HepG2 (cell line): ENCODE data around the gene DMKN. TPM values are rescaled to one million over a fixed set of nuclear protein-coding genes. Genes with fewer than 3 reads are reported as not detected.

Experiments
- ATAC-seq: fragments of 200-7000 bp; cut with Tn5 transposase; 3 replicates; pipeline ENCODE4 v1.9.1; 2020; ENCODE audit warnings: mild to moderate bottlenecking, moderate library complexity
- BruUV-seq: library from RNA; stranded (reverse); fragments of 400-500 nt; replicated peaks from 2 replicates; lab custom pipeline; 2021; lab: Mats Ljungman, UMichigan
- CTCF ChIA-PET: fragments of 300-600 bp; formaldehyde crosslinking; extraction: SDS; loops from one replicate; lab custom pipeline; 2021; ENCODE audit warnings: low total read pairs, inconsistent platforms, low intra/inter-chr PET ratio; lab: Yijun Ruan, JAX
- POLR2A ChIA-PET: fragments of 350-600 bp; sonication (Branson Sonifier 250); formaldehyde crosslinking; loops from one replicate; lab custom pipeline; 2020; ENCODE audit warnings: antibody characterized with exemption, inconsistent platforms; lab: Yijun Ruan, JAX
- DNase-seq: peaks from one replicate; pipeline ENCODE4 v3.0.0-alpha.2; 2015; ENCODE audit warnings: low spot score
- FAIRE-seq: peaks from 3 replicates; lab custom pipeline; 2011; peaks lifted over from hg19 to GRCh38; lab: Jason Lieb, UNC
- H2AFZ ChIP-seq: one replicate; pipeline ENCODE4 v1.6.1; 2011; ENCODE audit warnings: low read length, inconsistent platforms
- H3K27ac ChIP-seq: fragments of 300-600 bp; 3 replicates; pipeline ENCODE4 v1.8.0; 2011; ENCODE audit warnings: mixed run types, mild to moderate bottlenecking, mixed read lengths, low read length, inconsistent platforms; ENCODE audit not compliant: insufficient read depth; ENCODE audit errors: extremely low read length
- H3K27me3 ChIP-seq, 2 experiments: fragments of 200-600 bp in 1 of 2; 2 replicates in 1 of 2; 3 replicates in 1 of 2; pipeline versions ENCODE4 v1.6.0 to v1.8.0; 2011; ENCODE audit warnings: low read length in 2 of 2, mild to moderate bottlenecking in 2 of 2, moderate library complexity in 2 of 2, inconsistent platforms in 1 of 2; ENCODE audit not compliant: insufficient read depth in 2 of 2, control insufficient read depth in 1 of 2
- H3K36me3 ChIP-seq, 2 experiments: fragments of 200-600 bp in 1 of 2; replicated peaks in 1 of 2; 2 replicates in 1 of 2; 3 replicates in 1 of 2; pipeline versions ENCODE4 v1.5.1 to v1.8.0; 2011; ENCODE audit warnings: low read length in 2 of 2, inconsistent platforms in 1 of 2; ENCODE audit not compliant: insufficient read depth in 2 of 2, control insufficient read depth in 1 of 2
- H3K4me1 ChIP-seq: 2 replicates; pipeline ENCODE4 v1.5.1; 2012; ENCODE audit warnings: low read length, inconsistent platforms; ENCODE audit not compliant: insufficient read depth
- H3K4me2 ChIP-seq: 2 replicates; pipeline ENCODE4 v1.6.0; 2011; ENCODE audit warnings: low read depth, low read length, inconsistent platforms
- H3K4me3 ChIP-seq, 3 experiments: fragments of 200-600 bp in 1 of 3; sonication (generic), shearing (Covaris generic) in 1 of 3; replicated peaks in 1 of 3; 2 replicates each; pipeline ENCODE4 v1.5.1; 2011 to 2016; ENCODE audit warnings: low read length in 3 of 3, inconsistent platforms in 2 of 3, low read depth in 2 of 3, mild to moderate bottlenecking in 2 of 3, control low read depth in 1 of 3, mixed read lengths in 1 of 3; ENCODE audit not compliant: insufficient read depth in 1 of 3
- H3K79me2 ChIP-seq: one replicate; pipeline ENCODE4 v1.6.1; 2011; ENCODE audit warnings: low read length, inconsistent platforms; ENCODE audit not compliant: insufficient read depth
- H3K9ac ChIP-seq: 2 replicates; pipeline ENCODE4 v1.6.0; 2011; ENCODE audit warnings: mild to moderate bottlenecking, low read depth, low read length, inconsistent platforms; ENCODE audit not compliant: insufficient read depth
- H3K9me3 ChIP-seq: 2 replicates; pipeline ENCODE4 v1.5.1; 2012; ENCODE audit warnings: mild to moderate bottlenecking, low read length
- H4K20me1 ChIP-seq: 2 replicates; pipeline ENCODE4 v1.6.0; 2011; ENCODE audit warnings: inconsistent platforms, mild to moderate bottlenecking, low read length, moderate library complexity; ENCODE audit not compliant: insufficient read depth
- KLF16 ChIP-seq, 2 experiments: sonication (generic) in 1 of 2; formaldehyde crosslinking in 1 of 2; IDR thresholded peaks; 2 replicates each; pipeline versions ENCODE4 v1.6.1 to v1.8.0; 2016 to 2023; ENCODE audit warnings: missing genetic modification reagents in 2 of 2, missing compliant biosample characterization in 1 of 2
- MATR3 ChIP-seq: sonication (generic); formaldehyde crosslinking; IDR thresholded peaks from 2 replicates; pipeline ENCODE4 v1.4.0; 2020; ENCODE audit warnings: missing genetic modification reagents
- MXD1 ChIP-seq: sonication (generic); formaldehyde crosslinking; IDR thresholded peaks from 2 replicates; pipeline ENCODE4 v1.4.0; 2020; ENCODE audit warnings: mild to moderate bottlenecking, missing genetic modification reagents
- PHF21A ChIP-seq: sonication (generic); formaldehyde crosslinking; IDR thresholded peaks from 2 replicates; pipeline ENCODE4 v1.5.0; 2020; ENCODE audit warnings: mild to moderate bottlenecking, missing genetic modification reagents
- SNAPC2 ChIP-seq: sonication (generic); formaldehyde crosslinking; IDR thresholded peaks from 2 replicates; pipeline ENCODE4 v1.8.1; 2022; ENCODE audit warnings: mild to moderate bottlenecking, missing genetic modification reagents
- SRY ChIP-seq: sonication (generic); formaldehyde crosslinking; IDR thresholded peaks from 2 replicates; pipeline ENCODE4 v1.8.0; 2022; ENCODE audit warnings: mild to moderate bottlenecking, missing genetic modification reagents
- ZNF205 ChIP-seq: IDR thresholded peaks from 2 replicates; pipeline ENCODE4 v1.6.1; 2018; ENCODE audit warnings: missing biosample characterization, missing genetic modification reagents
- WGBS: methylation state at CpG from one replicate; pipeline ENCODE4 v1.1.6; 2017; ENCODE audit warnings: low lambda C conversion rate; 5-methylcytosine and 5-hydroxymethylcytosine counted together
- in situ Hi-C: cut with HindIII; loops from 2 replicates; pipeline ENCODE4 v1.10.0; 2017; ENCODE audit warnings: low pct_unique_long_range_greater_than_20kb; ENCODE audit not compliant: extremely low pct_ligation_motif_present
- intact Hi-C: fragments of 100-400 bp; cut with micrococcal nuclease; formaldehyde crosslinking; loops from one replicate; pipeline ENCODE4 v1.10.0; 2022; ENCODE audit not compliant: unreplicated experiment
- polyA plus RNA-seq, 8 experiments: library from polyadenylated mRNA; depleted of rRNA in 3 of 8; stranded (reverse) in 7 of 8; unstranded in 1 of 8; fragments of >200 nt; fragmentation: Illumina TruSeq in 4 of 8; extraction: Trizol in 4 of 8; gene quantifications; 2 replicates each; pipeline versions ENCODE4 v1.2.1 to v1.2.3, GENCODE V29; 2011 to 2016; ENCODE audit warnings: low read depth in 4 of 8, missing spikeins in 1 of 8, mixed read lengths in 1 of 8; ENCODE audit not compliant: insufficient read depth in 1 of 8
- total RNA-seq, 5 experiments: library from RNA; depleted of rRNA; stranded (reverse); fragments of >200 nt; fragmentation: Illumina TruSeq; extraction: Trizol; gene quantifications; 2 replicates each; pipeline ENCODE4 v1.2.3, GENCODE V29; 2016; ENCODE audit warnings: low read depth in 1 of 5

Gene DMKN
- total and polyA plus RNA-seq, 2 of the 13 experiments (the other 11 are each of a cell fraction or from before 2014, with no cell fraction given) = 50.8 to 57.1 TPM

GRCh38 chr19:35461060-35461459 lies 52.4 kb downstream of the DMKN start:
- Histone ChIP-seq H3K4me2 (no peak overlapping the region), H3K9me3 (no peaks in the 10 kb centered on the region), H3K4me3 (no peak overlapping the region), H3K9ac (no peak overlapping the region), H3K36me3 (no peaks in the 10 kb centered on the region), H3K27ac (no peak overlapping the region), H2AFZ (no peak overlapping the region), H4K20me1 (no peaks in the 10 kb centered on the region), H3K27me3 (no peaks in the 10 kb centered on the region; a peak in 1 of 5 replicates), H3K79me2 (no peaks in the 10 kb centered on the region), H3K4me1 (peaks cover 62% of the 10 kb centered on the region)
- WGBS = 81% methylated on average over 8 of the region's 9 CpGs
- BruUV-seq = no TSS peak
- no peak for TF ChIP-seq KLF16 (CRISPR knock-in tag; IDR thresholded peaks at IDR 0.05)
- no peak for TF ChIP-seq MXD1 (CRISPR knock-in tag)
- TF ChIP-seq ZNF205 (CRISPR knock-in tag) = no peak
- TF ChIP-seq SNAPC2 (CRISPR knock-in tag) = no peak
- TF ChIP-seq PHF21A (CRISPR knock-in tag) = no peak
- CTCF ChIA-PET = no interaction called here
- intact Hi-C loops = no loop called here
- no peak for ATAC-seq
- in situ Hi-C loops = no loop called here
- DNase-seq = no peak
- FAIRE-seq = no peak
- POLR2A ChIA-PET = no interaction called here

- H3K36me3 ChIP-seq = no peaks in the 10 kb centered on the region
- no peak overlapping the region for H3K27ac ChIP-seq
- CTCF ChIA-PET = no interaction called here
- H3K4me1 ChIP-seq = peaks cover 67% of the 10 kb centered on the region
- no peaks in the 10 kb centered on the region; a peak in 1 of 5 replicates for H3K27me3 ChIP-seq
- no peaks in the 10 kb centered on the region for H3K79me2 ChIP-seq
- TF ChIP-seq SRY (CRISPR knock-in tag) (no peak), MATR3 (CRISPR knock-in tag) (no peak)
- H3K9me3 ChIP-seq = no peaks in the 10 kb centered on the region
- 90% methylated on average over 10 of the region's 10 CpGs for WGBS
- no peak for FAIRE-seq
- no TSS peak for BruUV-seq
- no peak for DNase-seq
- H3K4me3 ChIP-seq = no peak overlapping the region
- no peak overlapping the region for H2AFZ ChIP-seq
- no peak overlapping the region for H3K9ac ChIP-seq
- intact Hi-C loops = no loop called here
- H4K20me1 ChIP-seq = no peaks in the 10 kb centered on the region
- POLR2A ChIA-PET = interaction anchor here (1.5 kb wide), 1 partner anchor 40 kb away, joined by 7 read pairs; no protein-coding TSS in a partner anchor
- in situ Hi-C loops = no loop called here
- no peak overlapping the region for H3K4me2 ChIP-seq
- no peak for ATAC-seq
Measured at GRCh38 chr19:35460608-35461007, 52.8 kb downstream of the DMKN start.
